Loucy (cell line): ENCODE measurements around the gene PPP1CA.

Source experiments
- H2AFZ ChIP-seq: fragments of 200-600 bp; sonication (generic); 2 replicates; pipeline ENCODE4 v1.6.0; 2016; ENCODE audit warnings: antibody characterized with exemption, mild to moderate bottlenecking, low read length, moderate library complexity
- H3F3A ChIP-seq: fragments of 200-600 bp; 2 replicates; pipeline ENCODE4 v1.6.0; 2016; ENCODE audit warnings: antibody characterized with exemption, low read depth, mild to moderate bottlenecking
- H3K27me3 ChIP-seq: fragments of 200-600 bp; sonication (generic); 2 replicates; pipeline ENCODE4 v1.6.1; 2014; ENCODE audit warnings: low read length, mild to moderate bottlenecking; ENCODE audit not compliant: insufficient read depth, poor library complexity, severe bottlenecking
- H3K36me3 ChIP-seq: fragments of 200-600 bp; sonication (generic); 2 replicates; pipeline ENCODE4 v1.6.1; 2016; ENCODE audit warnings: low read length; ENCODE audit not compliant: insufficient read depth
- H3K4me1 ChIP-seq: fragments of 200-600 bp; sonication (generic); 2 replicates; pipeline ENCODE4 v1.5.1; 2014; ENCODE audit warnings: low read length, mild to moderate bottlenecking; ENCODE audit not compliant: insufficient read depth, poor library complexity, severe bottlenecking
- H3K4me2 ChIP-seq: fragments of 200-600 bp; sonication (generic); 2 replicates; pipeline ENCODE4 v1.6.0; 2014; ENCODE audit warnings: antibody characterized with exemption, low read length, low read depth, mild to moderate bottlenecking; ENCODE audit not compliant: poor library complexity, severe bottlenecking
- H3K4me3 ChIP-seq: fragments of 200-600 bp; sonication (generic); 2 replicates; pipeline ENCODE4 v1.5.1; 2014; ENCODE audit warnings: low read length, mild to moderate bottlenecking, mixed read lengths; ENCODE audit not compliant: poor library complexity, severe bottlenecking
- H3K79me2 ChIP-seq: fragments of 200-600 bp; sonication (generic); 2 replicates; pipeline ENCODE4 v1.6.1; 2014; ENCODE audit warnings: low read length; ENCODE audit not compliant: insufficient read depth
- H3K9ac ChIP-seq: fragments of 200-600 bp; sonication (generic); 2 replicates; pipeline ENCODE4 v1.6.0; 2014; ENCODE audit warnings: mild to moderate bottlenecking, low read depth, low read length, moderate library complexity; ENCODE audit not compliant: poor library complexity, severe bottlenecking
- H3K9me2 ChIP-seq: fragments of 200-600 bp; sonication (generic); replicated peaks from 2 replicates; pipeline ENCODE4 v1.6.1; 2016; ENCODE audit warnings: low read depth, low read length, mixed read lengths
- H3K9me3 ChIP-seq: fragments of 200-600 bp; sonication (generic); 2 replicates; pipeline ENCODE4 v1.6.1; 2014; ENCODE audit warnings: mild to moderate bottlenecking, antibody characterized with exemption, low read length, low read depth; ENCODE audit not compliant: insufficient read depth
- H4K20me1 ChIP-seq: fragments of 200-600 bp; sonication (generic); 2 replicates; pipeline ENCODE4 v1.6.0; 2014; ENCODE audit warnings: antibody characterized with exemption, low read length, mild to moderate bottlenecking; ENCODE audit not compliant: insufficient read depth, poor library complexity, severe bottlenecking
- CTCF ChIP-seq: fragments of 200-600 bp; sonication (generic); conservative IDR thresholded peaks from 2 replicates; pipeline ENCODE4 v1.5.1; 2014; ENCODE audit warnings: mild to moderate bottlenecking, antibody characterized with exemption, low read length
- EZH2phosphoT487 ChIP-seq: fragments of 200-600 bp; IDR thresholded peaks from 2 replicates; pipeline ENCODE4 v1.6.1; 2018; ENCODE audit warnings: antibody characterized with exemption, mild to moderate bottlenecking, moderate library complexity, borderline replicate concordance

Gene PPP1CA

DNA sequence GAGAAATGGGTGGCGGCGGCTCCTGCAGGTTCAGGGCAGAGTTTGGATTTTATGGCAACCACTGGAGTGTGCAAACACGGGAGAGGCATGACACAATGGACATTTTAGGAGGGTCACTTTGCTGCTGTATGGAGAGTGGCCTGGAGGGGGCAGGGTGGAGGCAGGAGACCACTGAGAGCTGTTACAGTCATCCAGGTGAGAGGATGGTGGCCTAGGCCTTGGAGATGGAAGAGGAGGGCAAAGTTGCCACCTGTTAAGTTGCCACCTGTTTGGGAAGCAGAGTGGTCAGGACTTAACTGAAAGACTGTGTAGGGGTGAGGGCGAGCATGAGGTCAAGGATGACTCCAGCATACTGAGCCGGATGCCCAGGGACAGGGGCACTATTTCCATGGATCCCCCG lies 12.2 kb downstream of the PPP1CA start:
- H3K4me3 ChIP-seq = no peak overlapping the region
- peaks cover 20% of the 10 kb centered on the region for H3K4me1 ChIP-seq
- H3K9me3 ChIP-seq = no peaks in the 10 kb centered on the region
- H4K20me1 ChIP-seq = peaks cover 12% of the 10 kb centered on the region
- no peaks in the 10 kb centered on the region for H3K27me3 ChIP-seq
- peaks cover 3% of the 10 kb centered on the region; the same call in 1 of the 2 replicates for H3F3A ChIP-seq
- no peaks in the 10 kb centered on the region for H3K9me2 ChIP-seq
- H3K9ac ChIP-seq = no peak overlapping the region
- H3K79me2 ChIP-seq = peaks cover 42% of the 10 kb centered on the region; the same call in 1 of the 2 replicates
- no peak overlapping the region for H2AFZ ChIP-seq
- TF ChIP-seq EZH2phosphoT487 (no peak), CTCF (peak; percentile 84)
- H3K4me2 ChIP-seq = no peak overlapping the region
- no peaks in the 10 kb centered on the region for H3K36me3 ChIP-seq

DNA sequence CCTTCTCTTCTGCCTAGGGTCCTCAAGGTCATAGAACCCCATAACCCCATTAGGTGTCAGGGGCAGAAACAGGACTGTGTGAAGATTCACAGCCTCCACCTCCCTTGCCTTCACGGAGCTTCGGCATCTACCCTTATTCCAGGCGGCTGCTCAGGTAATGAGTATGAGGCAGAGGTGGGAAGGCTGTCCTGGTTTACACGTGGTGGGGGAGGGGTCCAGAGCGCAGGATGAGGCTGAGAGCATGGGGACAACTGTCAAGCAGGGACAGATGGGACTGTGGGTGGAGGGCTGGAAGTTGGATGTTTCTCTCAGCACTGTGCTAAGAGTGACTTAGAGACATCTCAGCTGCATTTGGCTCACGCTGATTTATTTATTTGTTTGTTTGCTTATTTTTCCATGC lies 14.1 kb downstream of the PPP1CA start:
- Histone ChIP-seq H3K36me3 (no peaks in the 10 kb centered on the region), H2AFZ (no peak overlapping the region), H3K9me2 (no peaks in the 10 kb centered on the region), H4K20me1 (peaks cover 8% of the 10 kb centered on the region), H3K4me2 (no peak overlapping the region), H3K9me3 (no peaks in the 10 kb centered on the region), H3K79me2 (peaks cover 24% of the 10 kb centered on the region; the same call in 1 of the 2 replicates), H3K4me1 (peaks cover 14% of the 10 kb centered on the region), H3K4me3 (no peak overlapping the region), H3K27me3 (no peaks in the 10 kb centered on the region), H3F3A (peaks cover 3% of the 10 kb centered on the region; the same call in 1 of the 2 replicates), H3K9ac (no peak overlapping the region)
- TF ChIP-seq EZH2phosphoT487 = no peak
- no peak for TF ChIP-seq CTCF

GRCh38 chr11:67387069-67387468 lies 14.6 kb downstream of the PPP1CA start:
- Histone ChIP-seq H3K79me2 (peaks cover 19% of the 10 kb centered on the region; the same call in 1 of the 2 replicates), H3F3A (peaks cover 3% of the 10 kb centered on the region; the same call in 1 of the 2 replicates), H3K9me3 (no peaks in the 10 kb centered on the region), H3K9me2 (no peaks in the 10 kb centered on the region), H3K27me3 (no peaks in the 10 kb centered on the region), H2AFZ (no peak overlapping the region), H4K20me1 (peaks cover 4% of the 10 kb centered on the region), H3K9ac (no peak overlapping the region), H3K4me3 (no peak overlapping the region), H3K4me2 (no peak overlapping the region), H3K4me1 (peaks cover 10% of the 10 kb centered on the region), H3K36me3 (no peaks in the 10 kb centered on the region)
- TF ChIP-seq EZH2phosphoT487 (no peak), CTCF (no peak)
